Hepatocyte (in vitro differentiated cells): Measurements from ENCODE around the gene CACNB4.

ENCODE experiments used
- CTCF ChIP-seq: fragments of 200-600 bp; sonication (generic); IDR thresholded peaks from 2 replicates; pipeline ENCODE4 v1.5.1; 2016; ENCODE audit warnings: antibody characterized with exemption, mild to moderate bottlenecking; ENCODE audit not compliant: poor library complexity
- EZH2 ChIP-seq: fragments of 200-600 bp; sonication (generic); IDR thresholded peaks from 2 replicates; pipeline ENCODE4 v1.6.1; 2016; ENCODE audit warnings: antibody characterized with exemption, mild to moderate bottlenecking, borderline replicate concordance
- EZH2phosphoT487 ChIP-seq: fragments of 200-600 bp; sonication (generic); IDR thresholded peaks from one replicate; pipeline ENCODE4 v1.6.1; 2018; ENCODE audit warnings: antibody characterized with exemption, mild to moderate bottlenecking, low read depth, moderate library complexity; ENCODE audit not compliant: unreplicated experiment, severe bottlenecking

GRCh38 chr2:151789055-151789834 is 309.6 kb downstream of the CACNB4 start:
- TF ChIP-seq CTCF: no peak
- TF ChIP-seq EZH2: no peak
- TF ChIP-seq EZH2phosphoT487: no peak
